Measurements from ENCODE around the gene RRAGC. TPM values are rescaled to one million over a fixed set of nuclear protein-coding genes. Genes with fewer than 3 reads are reported as not detected.

Gene RRAGC
- total and polyA plus RNA-seq, 2 of the 13 experiments (the other 11 are each of a cell fraction or from before 2014, with no cell fraction given) = 7.6 to 8.0 TPM

GRCh38 chr1:38814444-38814983 lies 45.1 kb downstream of the RRAGC start:
- Histone ChIP-seq H4K20me1 (ENCODE audit: insufficient read depth, low read length) (no peaks in the 10 kb centered on the region), H2AFZ (ENCODE audit: low read length) (no peak overlapping the region), H3K27ac (ENCODE audit: extremely low read length, insufficient read depth, low read length) (no peak overlapping the region), H3K4me3 (replicated peaks in 1 of 3; ENCODE audit: insufficient read depth in 1 of 3, low read depth in 2 of 3, low read length in 3 of 3) (no peak overlapping the region), H3K4me2 (ENCODE audit: low read depth, low read length) (no peak overlapping the region), H3K9ac (ENCODE audit: insufficient read depth, low read depth, low read length) (no peak overlapping the region), H3K4me1 (ENCODE audit: insufficient read depth, low read length) (peaks cover 13% of the 10 kb centered on the region), H3K36me3 (replicated peaks in 1 of 2; ENCODE audit: control insufficient read depth in 1 of 2, insufficient read depth in 2 of 2, low read length in 2 of 2) (no peaks in the 10 kb centered on the region), H3K79me2 (ENCODE audit: insufficient read depth, low read length) (no peaks in the 10 kb centered on the region), H3K27me3 (ENCODE audit: control insufficient read depth in 1 of 2, insufficient read depth in 2 of 2, low read length in 2 of 2) (peaks cover 0 to 68% of the 10 kb centered on the region in 2 experiments; a peak in 4 of 5 replicates), H3K9me3 (ENCODE audit: low read length) (no peaks in the 10 kb centered on the region)
- in situ Hi-C loops (cut with HindIII; ENCODE audit: extremely low pct_ligation_motif_present, low pct_unique_long_range_greater_than_20kb) = no loop called here
- WGBS (ENCODE audit: low lambda C conversion rate) = 14% methylated on average over 5 of the region's 7 CpGs
- TF ChIP-seq STAG1 (CRISPR knock-in tag; IDR thresholded peaks at IDR 0.05) = no peak
- no peak for TF ChIP-seq KLF15 (CRISPR knock-in tag; IDR thresholded peaks at IDR 0.05; ENCODE audit: borderline replicate concordance)
- no peak for TF ChIP-seq TIGD3 (CRISPR knock-in tag; IDR thresholded peaks at IDR 0.05; ENCODE audit: borderline replicate concordance)
- TF ChIP-seq ZNF615 (CRISPR knock-in tag; IDR thresholded peaks at IDR 0.05; ENCODE audit: borderline replicate concordance) = no peak
- TF ChIP-seq ZBTB37 (CRISPR knock-in tag; IDR thresholded peaks at IDR 0.05) = no peak
- TF ChIP-seq ZNF782 (CRISPR knock-in tag; IDR thresholded peaks at IDR 0.05; ENCODE audit: borderline replicate concordance) = no peak
- no peak for TF ChIP-seq ATF7-NPFF (CRISPR knock-in tag; IDR thresholded peaks at IDR 0.05; ENCODE audit: low read depth)
- no peak for TF ChIP-seq THAP8 (CRISPR knock-in tag; IDR thresholded peaks at IDR 0.05; ENCODE audit: borderline replicate concordance)
- FAIRE-seq (no peak), DNase-seq (ENCODE audit: low spot score) (no peak), ATAC-seq (no peak)
- intact Hi-C loops (cut with micrococcal nuclease; ENCODE audit: unreplicated experiment) = loop anchor here (10.0 kb wide), 1 partner anchor 570 kb away; no protein-coding TSS in a partner anchor
- POLR2A ChIA-PET = no interaction called here
- CTCF ChIA-PET (ENCODE audit: low intra/inter-chr PET ratio, low total read pairs) = no interaction called here
- BruUV-seq (replicated peaks) = no TSS peak
